A673 (cell line): Measurements from ENCODE around the gene LSM3. TPM values are rescaled to one million over a fixed set of nuclear protein-coding genes. Genes with fewer than 3 reads are reported as not detected.

Experiments
- BruUV-seq: library from RNA; stranded (reverse); fragments of 400-500 nt; replicated peaks from 2 replicates; lab custom pipeline; 2021; lab: Mats Ljungman, UMichigan
- CTCF ChIA-PET: fragments of 300-600 bp; sonication (Branson Sonifier 250); formaldehyde crosslinking; loops from one replicate; lab custom pipeline; 2022; ENCODE audit warnings: antibody characterized with exemption; lab: Charles Lee
- POLR2A ChIA-PET: fragments of 300-600 bp; sonication (Branson Sonifier 250); formaldehyde crosslinking; loops from one replicate; lab custom pipeline; 2022; ENCODE audit warnings: antibody characterized with exemption; ENCODE audit not compliant: low non-redundant PET; lab: Charles Lee
- DNase-seq: peaks from one replicate; pipeline ENCODE4 v3.0.0-alpha.2; 2015; ENCODE audit warnings: low spot score
- H3K27ac ChIP-seq: fragments of 200-600 bp; sonication (generic); 2 replicates; pipeline ENCODE4 v1.5.1; 2016; ENCODE audit warnings: mixed run types, low read depth, mild to moderate bottlenecking, mixed read lengths, antibody characterized with exemption, low read length; ENCODE audit not compliant: poor library complexity, severe bottlenecking
- H3K27me3 ChIP-seq: fragments of 200-600 bp; sonication (generic); replicated peaks from 2 replicates; pipeline ENCODE4 v1.6.1; 2017; ENCODE audit warnings: mixed run types, low read depth, mild to moderate bottlenecking, mixed read lengths, antibody characterized with exemption, low read length; ENCODE audit not compliant: insufficient read depth, poor library complexity
- H3K36me3 ChIP-seq: fragments of 200-600 bp; sonication (generic); 2 replicates; pipeline ENCODE4 v1.6.1; 2016; ENCODE audit warnings: mixed run types, mild to moderate bottlenecking, mixed read lengths, antibody characterized with exemption, low read length; ENCODE audit not compliant: insufficient read depth, poor library complexity, severe bottlenecking
- H3K4me1 ChIP-seq: fragments of 200-600 bp; sonication (generic); 2 replicates; pipeline ENCODE4 v1.6.1; 2017; ENCODE audit warnings: mixed run types, mild to moderate bottlenecking, mixed read lengths, antibody characterized with exemption, low read length; ENCODE audit not compliant: insufficient read depth, poor library complexity, severe bottlenecking
- H3K4me3 ChIP-seq: fragments of 200-600 bp; sonication (generic); 2 replicates; pipeline ENCODE4 v1.5.1; 2016; ENCODE audit warnings: low read depth, mixed run types, mild to moderate bottlenecking, mixed read lengths, low read length; ENCODE audit not compliant: poor library complexity, severe bottlenecking
- H3K9me3 ChIP-seq: fragments of 200-600 bp; sonication (generic); 2 replicates; pipeline ENCODE4 v1.6.1; 2016; ENCODE audit warnings: mixed run types, low read depth, mild to moderate bottlenecking, mixed read lengths, antibody characterized with exemption, low read length; ENCODE audit not compliant: poor library complexity, severe bottlenecking
- CTCF ChIP-seq: fragments of 300-800, 200-600 bp; sonication (generic); conservative IDR thresholded peaks from 2 replicates; pipeline ENCODE4 v1.5.1; 2017; ENCODE audit warnings: low read depth, mild to moderate bottlenecking, antibody characterized with exemption, low read length, moderate library complexity, mixed read lengths
- EZH2 ChIP-seq: fragments of 200-600 bp; sonication (generic); IDR thresholded peaks from 2 replicates; pipeline ENCODE4 v1.6.1; 2017; ENCODE audit warnings: borderline replicate concordance, low read depth, mild to moderate bottlenecking, mixed read lengths, antibody characterized with exemption, low read length; ENCODE audit not compliant: poor library complexity, severe bottlenecking
- intact Hi-C: fragments of 100-400 bp; cut with micrococcal nuclease; formaldehyde crosslinking; loops from one replicate; pipeline ENCODE4 v1.10.0; 2022; ENCODE audit not compliant: unreplicated experiment
- total RNA-seq: library from RNA; stranded (reverse); gene quantifications from 2 replicates; pipeline ENCODE4 v1.2.3, GENCODE V29; 2021

The LSM3 gene
- total RNA-seq, 1 experiment from 2014 or later, result 29.4 TPM

- DNase-seq, result no peak
- Histone ChIP-seq H3K4me1 (peaks cover 13% of the 10 kb centered on the region), H3K36me3 (peaks cover 42% of the 10 kb centered on the region), H3K9me3 (no peaks in the 10 kb centered on the region), H3K27ac (no peak overlapping the region), H3K27me3 (no peaks in the 10 kb centered on the region), H3K4me3 (no peak overlapping the region)
- ChIA-PET POLR2A (no interaction called here), CTCF (no interaction called here)
- no peak for TF ChIP-seq CTCF
- TF ChIP-seq EZH2, result no peak
- intact Hi-C loops, result no loop called here
- no TSS peak for BruUV-seq
Measured at GRCh38 chr3:14183015-14183577, 4.5 kb downstream of the LSM3 start.

- Histone ChIP-seq H3K36me3 (peaks cover 33% of the 10 kb centered on the region), H3K9me3 (no peaks in the 10 kb centered on the region), H3K4me3 (no peak overlapping the region), H3K27ac (no peak overlapping the region), H3K27me3 (no peaks in the 10 kb centered on the region), H3K4me1 (peaks cover 9% of the 10 kb centered on the region)
- intact Hi-C loops, result no loop called here
- TF ChIP-seq EZH2 (no peak), CTCF (no peak)
- BruUV-seq, result no TSS peak
- ChIA-PET POLR2A (no interaction called here), CTCF (no interaction called here)
- DNase-seq, result no peak
Measured at GRCh38 chr3:14186854-14187458, 8.3 kb downstream of the LSM3 start.

GRCh38 chr3:14188041-14188754, 9.6 kb downstream of the LSM3 start:
- intact Hi-C loops, result no loop called here
- Histone ChIP-seq H3K27ac (no peak overlapping the region), H3K4me3 (no peak overlapping the region), H3K36me3 (peaks cover 21% of the 10 kb centered on the region), H3K9me3 (no peaks in the 10 kb centered on the region), H3K4me1 (peaks cover 9% of the 10 kb centered on the region), H3K27me3 (no peaks in the 10 kb centered on the region)
- ChIA-PET POLR2A (interaction anchor here (0.6 kb wide), 1 partner anchor 9 kb away, joined by 3 read pairs; the partner anchor contains the start of gene LSM3), CTCF (no interaction called here)
- no peak for TF ChIP-seq CTCF
- TF ChIP-seq EZH2, result no peak
- peak; percentile 53 for DNase-seq
- no TSS peak for BruUV-seq
